ENCODE results near the gene ZNF473.

ZNF473 gene

GRCh38 chr19:50003810-50004419 is 21.9 kb upstream of the ZNF473 start:
- no peak for DNase-seq

- DNase-seq = no peak
These were observed 20.4 kb upstream of the ZNF473 start for GRCh38 chr19:50005428-50005827.

GRCh38 chr19:50007170-50007569 is 18.6 kb upstream of the ZNF473 start:
- no peak for DNase-seq

GRCh38 chr19:50007947-50008346 is 17.9 kb upstream of the ZNF473 start:
- DNase-seq = no peak

GRCh38 chr19:50008532-50008931 is 17.3 kb upstream of the ZNF473 start:
- no peak for DNase-seq

GRCh38 chr19:50016225-50016807 is 9.5 kb upstream of the ZNF473 start:
- DNase-seq = no peak

GRCh38 chr19:50020481-50020880 is 5.3 kb upstream of the ZNF473 start:
- DNase-seq = no peak

GRCh38 chr19:50022823-50023222 is 3.0 kb upstream of the ZNF473 start:
- no peak for DNase-seq

- no peak for DNase-seq
These were observed 1.1 kb upstream of the ZNF473 start for GRCh38 chr19:50024719-50025021.

GRCh38 chr19:50025022-50025793 is 597 bp upstream of the ZNF473 start, which contains the start of gene VRK3:
VRK3 (minus strand) TSS chr19:50025372; CDS start chr19:50016162, 9,210 bp downstream.
- DNase-seq = peak; percentile 98

- DNase-seq = no peak
These were observed 723 bp downstream of the ZNF473 start for GRCh38 chr19:50026550-50026906.

GRCh38 chr19:50030225-50030624 is 4.4 kb downstream of the ZNF473 start:
- DNase-seq = no peak

GRCh38 chr19:50030937-50031336 is 5.1 kb downstream of the ZNF473 start:
- no peak for DNase-seq

- DNase-seq = no peak
These were observed 11.1 kb downstream of the ZNF473 start for GRCh38 chr19:50036908-50037307.

- no peak for DNase-seq
These were observed 14.2 kb downstream of the ZNF473 start for GRCh38 chr19:50039968-50040367.

- no peak for DNase-seq
These were observed 15.2 kb downstream of the ZNF473 start for GRCh38 chr19:50040967-50041366.

GRCh38 chr19:50042363-50043024 is 16.7 kb downstream of the ZNF473 start:
- DNase-seq = no peak

- DNase-seq = no peak
These were observed 18.2 kb downstream of the ZNF473 start for GRCh38 chr19:50043967-50044366.

- no peak for DNase-seq
These were observed 19.1 kb downstream of the ZNF473 start for GRCh38 chr19:50044922-50045321.

- DNase-seq = no peak
These were observed 21.1 kb downstream of the ZNF473 start for GRCh38 chr19:50046649-50047503.

GRCh38 chr19:50047671-50048070 is 21.9 kb downstream of the ZNF473 start:
- no peak for DNase-seq

- peak; percentile 82 for DNase-seq
These were observed 24.8 kb downstream of the ZNF473 start for GRCh38 chr19:50050406-50051227.

Data from right forelimb (tissue), 1 donor.